Astrocyte (in vitro differentiated cells and primary cell): Measurements from ENCODE around the gene CHST3. TPM values are rescaled to one million over a fixed set of nuclear protein-coding genes. Genes with fewer than 3 reads are reported as not detected.

Experiments used
- DNase-seq: peaks from one replicate; pipeline ENCODE4 v3.0.0-alpha.2; 2010; ENCODE audit warnings: low read depth
- FAIRE-seq: peaks from 2 replicates; lab custom pipeline; 2011; peaks lifted over from hg19 to GRCh38; lab: Jason Lieb, UNC
- H2AFZ ChIP-seq: 2 replicates; pipeline ENCODE4 v1.6.0; 2012; ENCODE audit warnings: low read depth, low read length, inconsistent platforms
- H3K27ac ChIP-seq: 2 replicates; pipeline ENCODE4 v1.5.1; 2011; ENCODE audit warnings: low read depth, low read length, inconsistent platforms
- H3K27me3 ChIP-seq: 2 replicates; pipeline ENCODE4 v1.6.0; 2011; ENCODE audit warnings: low read length, inconsistent platforms; ENCODE audit not compliant: insufficient read depth
- H3K36me3 ChIP-seq: 2 replicates; pipeline ENCODE4 v1.5.1; 2011; ENCODE audit warnings: low read length, inconsistent platforms; ENCODE audit not compliant: insufficient read depth
- H3K4me1 ChIP-seq: 2 replicates; pipeline ENCODE4 v1.5.1; 2011; ENCODE audit warnings: low read length, inconsistent platforms; ENCODE audit not compliant: insufficient read depth
- H3K4me2 ChIP-seq: 2 replicates; pipeline ENCODE4 v1.6.0; 2012; ENCODE audit warnings: low read length, inconsistent platforms
- H3K4me3 ChIP-seq: 2 replicates; pipeline ENCODE4 v1.5.1; 2011; ENCODE audit warnings: low read depth, mild to moderate bottlenecking, low read length, inconsistent platforms; ENCODE audit not compliant: insufficient read depth
- H3K79me2 ChIP-seq: 2 replicates; pipeline ENCODE4 v1.6.0; 2012; ENCODE audit warnings: mild to moderate bottlenecking, low read length, inconsistent platforms; ENCODE audit not compliant: insufficient read depth
- H3K9ac ChIP-seq: 2 replicates; pipeline ENCODE4 v1.6.0; 2012; ENCODE audit warnings: mild to moderate bottlenecking, low read length, inconsistent platforms
- H3K9me3 ChIP-seq: 2 replicates; pipeline ENCODE4 v1.5.1; 2012; ENCODE audit warnings: low read depth, mild to moderate bottlenecking, low read length, inconsistent platforms; ENCODE audit not compliant: insufficient read depth
- H4K20me1 ChIP-seq: 2 replicates; pipeline ENCODE4 v1.6.0; 2012; ENCODE audit warnings: low read length, inconsistent platforms; ENCODE audit not compliant: insufficient read depth
- H3K27ac Mint-ChIP-seq: one replicate; pipeline ENCODE4 v1.8.0; 2021; ENCODE audit warnings: mild to moderate bottlenecking, mixed read lengths; ENCODE audit not compliant: unreplicated experiment
- H3K27me3 Mint-ChIP-seq: one replicate; pipeline ENCODE4 v1.8.0; 2021; ENCODE audit warnings: low read depth, mixed read lengths; ENCODE audit not compliant: unreplicated experiment
- H3K36me3 Mint-ChIP-seq: one replicate; pipeline ENCODE4 v1.8.0; 2021; ENCODE audit warnings: low read depth, mixed read lengths; ENCODE audit not compliant: unreplicated experiment
- H3K4me1 Mint-ChIP-seq: one replicate; pipeline ENCODE4 v1.8.0; 2021; ENCODE audit warnings: low read depth, mixed read lengths; ENCODE audit not compliant: unreplicated experiment
- H3K4me3 Mint-ChIP-seq: one replicate; pipeline ENCODE4 v1.8.0; 2021; ENCODE audit warnings: mild to moderate bottlenecking, moderate library complexity, mixed read lengths; ENCODE audit not compliant: unreplicated experiment
- H3K9me3 Mint-ChIP-seq: one replicate; pipeline ENCODE4 v1.8.0; 2021; ENCODE audit warnings: mild to moderate bottlenecking, mixed read lengths; ENCODE audit not compliant: unreplicated experiment
- EZH2 ChIP-seq: IDR thresholded peaks from 2 replicates; pipeline ENCODE4 v1.6.1; 2012; ENCODE audit warnings: mild to moderate bottlenecking, low read length, inconsistent platforms; ENCODE audit not compliant: insufficient read depth
- total RNA-seq: library from RNA; stranded (reverse); gene quantifications from 2 replicates; pipeline ENCODE4 v1.2.1, GENCODE V29; 2021
- TF ChIP-seq, protein P1 (sequence below): IDR thresholded peaks from 2 replicates; pipeline ENCODE4 v1.5.1; 2011; ENCODE audit warnings: low read depth, mild to moderate bottlenecking, inconsistent platforms, low read length, moderate library complexity; ENCODE audit not compliant: insufficient read depth

CHST3 gene
- total RNA-seq, 1 donor from 2014 or later = 43.5 TPM

- H3K4me1 Mint-ChIP-seq = peaks cover 3% of the 10 kb centered on the region
- peaks cover 27% of the 10 kb centered on the region for H3K27me3 Mint-ChIP-seq
- no peak overlapping the region for H3K4me2 ChIP-seq
- TF ChIP-seq EZH2 = no peak
- TF ChIP-seq, protein P1, sequence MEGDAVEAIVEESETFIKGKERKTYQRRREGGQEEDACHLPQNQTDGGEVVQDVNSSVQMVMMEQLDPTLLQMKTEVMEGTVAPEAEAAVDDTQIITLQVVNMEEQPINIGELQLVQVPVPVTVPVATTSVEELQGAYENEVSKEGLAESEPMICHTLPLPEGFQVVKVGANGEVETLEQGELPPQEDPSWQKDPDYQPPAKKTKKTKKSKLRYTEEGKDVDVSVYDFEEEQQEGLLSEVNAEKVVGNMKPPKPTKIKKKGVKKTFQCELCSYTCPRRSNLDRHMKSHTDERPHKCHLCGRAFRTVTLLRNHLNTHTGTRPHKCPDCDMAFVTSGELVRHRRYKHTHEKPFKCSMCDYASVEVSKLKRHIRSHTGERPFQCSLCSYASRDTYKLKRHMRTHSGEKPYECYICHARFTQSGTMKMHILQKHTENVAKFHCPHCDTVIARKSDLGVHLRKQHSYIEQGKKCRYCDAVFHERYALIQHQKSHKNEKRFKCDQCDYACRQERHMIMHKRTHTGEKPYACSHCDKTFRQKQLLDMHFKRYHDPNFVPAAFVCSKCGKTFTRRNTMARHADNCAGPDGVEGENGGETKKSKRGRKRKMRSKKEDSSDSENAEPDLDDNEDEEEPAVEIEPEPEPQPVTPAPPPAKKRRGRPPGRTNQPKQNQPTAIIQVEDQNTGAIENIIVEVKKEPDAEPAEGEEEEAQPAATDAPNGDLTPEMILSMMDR = no peak
- no peak overlapping the region for H3K27ac Mint-ChIP-seq
- DNase-seq = no peak
- H3K4me3 Mint-ChIP-seq = no peak overlapping the region
- peaks cover 33% of the 10 kb centered on the region for H3K27me3 ChIP-seq
- no peak for FAIRE-seq
- no peak overlapping the region for H2AFZ ChIP-seq
- no peak overlapping the region for H3K9ac ChIP-seq
- H3K9me3 Mint-ChIP-seq = no peaks in the 10 kb centered on the region
- no peaks in the 10 kb centered on the region for H3K36me3 ChIP-seq
- no peaks in the 10 kb centered on the region for H4K20me1 ChIP-seq
- H3K79me2 ChIP-seq = no peaks in the 10 kb centered on the region
- no peak overlapping the region for H3K27ac ChIP-seq
- no peaks in the 10 kb centered on the region for H3K9me3 ChIP-seq
- H3K4me3 ChIP-seq = no peak overlapping the region
- peaks cover 6% of the 10 kb centered on the region for H3K4me1 ChIP-seq
- H3K36me3 Mint-ChIP-seq = peaks cover 4% of the 10 kb centered on the region
Measured at GRCh38 chr10:72058347-72058898, 94.2 kb downstream of the CHST3 start.

DNA sequence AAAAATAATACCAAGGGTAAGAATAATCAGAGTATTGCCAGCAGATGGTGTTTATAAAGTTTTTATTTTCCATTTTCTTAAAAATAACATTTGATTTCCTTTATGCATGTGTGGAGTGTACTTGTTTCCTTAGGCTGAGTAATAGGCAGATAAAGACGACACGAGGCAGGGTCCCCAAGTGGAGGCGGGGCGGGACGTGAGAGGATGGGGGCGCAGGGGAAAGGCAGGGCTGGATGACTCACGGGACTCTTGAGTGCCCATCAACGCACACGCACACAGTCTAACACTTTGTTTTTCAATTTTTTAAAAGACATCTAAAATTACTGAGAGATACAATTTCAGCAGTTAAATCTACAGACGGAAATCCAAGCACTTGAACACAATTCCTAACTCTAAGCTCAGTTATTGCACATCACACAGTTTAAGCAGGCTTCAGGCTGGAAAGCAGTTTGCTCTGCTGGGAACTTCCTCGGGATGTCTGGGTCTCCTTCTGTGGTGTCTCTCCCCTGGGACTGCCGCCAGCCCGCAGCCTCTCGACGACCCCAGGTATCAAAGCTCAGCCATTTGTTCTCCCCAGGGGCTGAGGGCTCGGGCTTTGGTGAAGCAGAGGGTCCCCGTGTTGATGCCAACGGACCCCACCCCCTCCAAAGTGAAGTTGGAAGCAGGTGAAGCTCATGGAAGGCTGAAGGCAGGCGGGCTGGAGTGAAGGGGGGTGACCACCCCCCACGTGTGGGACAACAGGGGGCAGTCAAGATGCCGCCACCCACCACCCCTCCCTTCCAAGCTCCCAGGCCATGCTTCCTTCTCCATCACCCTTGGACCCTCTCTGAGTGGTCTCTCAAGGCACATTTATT lies 95.0 kb downstream of the CHST3 start:
- peaks cover 3% of the 10 kb centered on the region for H3K4me1 Mint-ChIP-seq
- FAIRE-seq = no peak

More for the DNA sequence above, 95.0 kb downstream of the CHST3 start:
- TF ChIP-seq EZH2 = no peak
- TF ChIP-seq, protein P1 = no peak
- peaks cover 31% of the 10 kb centered on the region for H3K27me3 ChIP-seq
- no peak overlapping the region for H3K27ac ChIP-seq
- H2AFZ ChIP-seq = no peak overlapping the region
- no peak overlapping the region for H3K27ac Mint-ChIP-seq
- H3K36me3 ChIP-seq = no peaks in the 10 kb centered on the region
- H3K79me2 ChIP-seq = no peaks in the 10 kb centered on the region
- H3K4me3 ChIP-seq = no peak overlapping the region
- no peak overlapping the region for H3K4me3 Mint-ChIP-seq
- DNase-seq = no peak
- H3K27me3 Mint-ChIP-seq = peaks cover 29% of the 10 kb centered on the region
- H3K4me2 ChIP-seq = peak overlapping the region; percentile 23
- no peaks in the 10 kb centered on the region for H3K9me3 ChIP-seq
- no peak overlapping the region for H3K9ac ChIP-seq
- H4K20me1 ChIP-seq = no peaks in the 10 kb centered on the region
- peaks cover 6% of the 10 kb centered on the region for H3K4me1 ChIP-seq
- H3K36me3 Mint-ChIP-seq = peaks cover 4% of the 10 kb centered on the region
- H3K9me3 Mint-ChIP-seq = no peaks in the 10 kb centered on the region
